KMS-11 (cell line): ENCODE results near the gene ALDH4A1.

Experiments
- H2AFZ ChIP-seq: fragments of 200-600 bp; sonication (generic); 2 replicates; pipeline ENCODE4 v1.6.1; 2016; ENCODE audit warnings: antibody characterized with exemption, mixed run types, low read depth
- H3K27ac ChIP-seq: fragments of 200-600 bp; sonication (generic); 2 replicates; pipeline ENCODE4 v1.6.1; 2016; ENCODE audit warnings: mild to moderate bottlenecking, mixed run types
- H3K27me3 ChIP-seq: fragments of 200-600 bp; sonication (generic); 2 replicates; pipeline ENCODE4 v1.6.1; 2017; ENCODE audit warnings: mild to moderate bottlenecking, low read depth, mixed run types, moderate library complexity; ENCODE audit not compliant: insufficient read depth
- H3K36me3 ChIP-seq: fragments of 200-600 bp; sonication (generic); 2 replicates; pipeline ENCODE4 v1.6.1; 2017; ENCODE audit warnings: mild to moderate bottlenecking, mixed run types; ENCODE audit not compliant: insufficient read depth
- H3K4me1 ChIP-seq: fragments of 200-600 bp; sonication (generic); 2 replicates; pipeline ENCODE4 v1.6.1; 2016; ENCODE audit warnings: mild to moderate bottlenecking, low read depth, mixed run types; ENCODE audit not compliant: poor library complexity, severe bottlenecking
- H3K4me2 ChIP-seq: fragments of 200-600 bp; sonication (generic); 2 replicates; pipeline ENCODE4 v1.7.0; 2016; ENCODE audit warnings: mild to moderate bottlenecking, mixed run types
- H3K4me3 ChIP-seq: fragments of 200-600 bp; sonication (generic); IDR thresholded peaks from 2 replicates; pipeline ENCODE4 v1.6.1; 2017; ENCODE audit warnings: low read depth, low read length, mixed read lengths; ENCODE audit not compliant: insufficient read depth
- H3K79me2 ChIP-seq: fragments of 200-600 bp; sonication (generic); 2 replicates; pipeline ENCODE4 v1.6.1; 2016; ENCODE audit warnings: low read depth, mixed run types; ENCODE audit not compliant: insufficient read depth
- H3K9ac ChIP-seq: fragments of 200-600 bp; sonication (generic); 2 replicates; pipeline ENCODE4 v1.6.1; 2016; ENCODE audit warnings: mild to moderate bottlenecking, mixed run types
- H4K20me1 ChIP-seq: fragments of 200-600 bp; sonication (generic); 2 replicates; pipeline ENCODE4 v1.6.1; 2016; ENCODE audit warnings: mild to moderate bottlenecking, mixed run types; ENCODE audit not compliant: insufficient read depth
- TF ChIP-seq, protein P1 (sequence below): fragments of 200-600 bp; sonication (generic); conservative IDR thresholded peaks from 2 replicates; pipeline ENCODE4 v1.6.1; 2017; ENCODE audit warnings: low read depth, mild to moderate bottlenecking, antibody characterized with exemption, low read length, moderate library complexity, mixed read lengths

The ALDH4A1 gene

DNA sequence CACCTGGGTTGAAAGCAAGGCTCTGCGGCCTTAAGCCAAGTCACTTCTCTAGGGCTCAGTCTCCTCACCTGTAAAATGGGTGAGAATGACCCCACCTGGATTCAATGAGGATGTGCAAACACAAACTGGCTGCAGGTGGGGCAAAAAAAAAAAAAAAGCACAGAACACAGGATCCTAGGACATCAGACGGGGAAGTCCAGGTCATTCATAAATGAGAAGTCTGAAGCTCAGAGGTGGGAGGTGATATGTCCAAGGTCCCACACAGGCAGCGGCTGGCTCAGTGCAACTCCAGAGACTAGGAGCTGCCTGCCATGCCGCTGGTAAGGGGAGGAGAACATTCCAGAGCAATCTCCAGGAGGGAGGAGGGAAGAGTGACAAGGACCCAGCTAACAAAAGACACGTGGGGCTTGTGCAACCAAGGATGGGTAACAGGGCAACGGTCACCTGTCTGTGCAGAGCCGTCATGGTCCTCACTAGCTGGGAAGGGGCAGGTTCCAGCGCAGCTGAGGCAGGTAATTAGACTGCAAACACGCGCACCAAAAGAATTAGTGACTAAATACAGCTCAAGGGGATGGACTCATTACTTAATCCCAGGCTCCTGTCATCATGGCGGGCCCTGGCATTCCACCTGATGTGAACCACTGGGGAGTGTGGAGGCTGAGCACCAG, 34.6 kb upstream of the ALDH4A1 start:
- Histone ChIP-seq H3K9ac (no peak overlapping the region), H3K27me3 (peaks cover 8% of the 10 kb centered on the region; the same call in 1 of the 2 replicates), H3K4me3 (no peak overlapping the region), H2AFZ (no peak overlapping the region), H3K79me2 (no peaks in the 10 kb centered on the region), H3K4me1 (no peaks in the 10 kb centered on the region), H4K20me1 (no peaks in the 10 kb centered on the region), H3K4me2 (no peak overlapping the region), H3K36me3 (no peaks in the 10 kb centered on the region), H3K27ac (no peak overlapping the region)
- TF ChIP-seq, protein P1, sequence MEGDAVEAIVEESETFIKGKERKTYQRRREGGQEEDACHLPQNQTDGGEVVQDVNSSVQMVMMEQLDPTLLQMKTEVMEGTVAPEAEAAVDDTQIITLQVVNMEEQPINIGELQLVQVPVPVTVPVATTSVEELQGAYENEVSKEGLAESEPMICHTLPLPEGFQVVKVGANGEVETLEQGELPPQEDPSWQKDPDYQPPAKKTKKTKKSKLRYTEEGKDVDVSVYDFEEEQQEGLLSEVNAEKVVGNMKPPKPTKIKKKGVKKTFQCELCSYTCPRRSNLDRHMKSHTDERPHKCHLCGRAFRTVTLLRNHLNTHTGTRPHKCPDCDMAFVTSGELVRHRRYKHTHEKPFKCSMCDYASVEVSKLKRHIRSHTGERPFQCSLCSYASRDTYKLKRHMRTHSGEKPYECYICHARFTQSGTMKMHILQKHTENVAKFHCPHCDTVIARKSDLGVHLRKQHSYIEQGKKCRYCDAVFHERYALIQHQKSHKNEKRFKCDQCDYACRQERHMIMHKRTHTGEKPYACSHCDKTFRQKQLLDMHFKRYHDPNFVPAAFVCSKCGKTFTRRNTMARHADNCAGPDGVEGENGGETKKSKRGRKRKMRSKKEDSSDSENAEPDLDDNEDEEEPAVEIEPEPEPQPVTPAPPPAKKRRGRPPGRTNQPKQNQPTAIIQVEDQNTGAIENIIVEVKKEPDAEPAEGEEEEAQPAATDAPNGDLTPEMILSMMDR, result no peak

DNA sequence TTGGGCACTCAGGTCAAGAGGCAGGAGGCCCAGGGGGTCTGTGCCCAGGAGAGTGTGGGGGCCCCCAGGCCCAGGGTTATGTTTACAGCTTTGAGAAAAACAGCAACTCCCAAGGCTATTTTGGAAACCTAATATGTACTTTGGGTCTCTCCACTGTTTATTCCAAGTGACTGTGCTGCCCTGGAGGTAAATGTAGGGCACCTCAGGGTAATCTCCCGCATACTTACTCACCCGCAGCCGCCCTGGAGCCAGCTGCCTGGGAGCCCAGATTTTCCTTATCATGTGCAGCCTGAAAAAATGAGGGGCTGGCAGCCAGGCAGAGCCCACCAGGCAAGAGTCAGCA, 34.1 kb upstream of the ALDH4A1 start:
- TF ChIP-seq, protein P1, result no peak

DNA sequence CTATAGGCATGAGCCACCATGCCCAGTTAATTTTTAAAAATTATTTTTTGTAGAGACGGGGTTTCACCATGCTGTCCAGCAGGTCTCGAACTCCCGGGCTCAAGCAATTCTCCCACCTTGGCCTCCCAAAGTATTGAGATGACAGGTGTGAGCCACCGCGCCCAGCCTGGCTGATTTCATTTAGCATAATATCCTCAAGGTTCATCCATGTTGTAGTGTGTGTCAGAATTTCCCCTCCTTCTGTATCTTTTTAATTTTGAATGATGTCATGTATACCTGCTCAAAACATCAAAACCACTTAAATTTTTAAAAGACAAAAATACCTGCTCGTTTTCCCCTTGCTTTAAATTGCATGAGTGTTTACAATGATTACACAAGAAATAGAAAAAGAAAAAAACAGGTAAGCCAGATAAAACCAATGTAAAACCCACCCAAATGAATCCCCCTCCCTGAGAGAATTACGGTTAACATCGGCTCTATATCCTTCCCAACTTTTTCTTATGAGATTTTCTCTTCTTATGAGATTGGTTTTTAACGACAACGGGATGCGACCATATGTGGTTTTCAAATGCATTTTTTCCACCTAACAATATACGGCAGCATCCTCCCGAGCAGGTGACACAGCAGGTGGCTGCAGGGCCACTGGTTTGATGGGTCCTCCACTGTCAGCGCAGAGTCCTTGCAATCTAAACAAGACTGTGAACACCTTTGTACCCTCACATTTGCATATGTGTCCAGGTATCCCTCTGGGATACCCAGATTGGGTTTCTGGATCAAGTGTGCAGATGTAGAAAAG, 32.0 kb upstream of the ALDH4A1 start:
- no peak overlapping the region for H3K27ac ChIP-seq
- H3K4me2 ChIP-seq, result no peak overlapping the region
- H3K36me3 ChIP-seq, result no peaks in the 10 kb centered on the region
- no peaks in the 10 kb centered on the region for H4K20me1 ChIP-seq
- H3K79me2 ChIP-seq, result no peaks in the 10 kb centered on the region
- H3K9ac ChIP-seq, result no peak overlapping the region
- H3K4me3 ChIP-seq, result no peak overlapping the region
- no peak overlapping the region for H2AFZ ChIP-seq
- TF ChIP-seq, protein P1, result no peak
- H3K27me3 ChIP-seq, result peaks cover 12% of the 10 kb centered on the region; the same call in 1 of the 2 replicates
- H3K4me1 ChIP-seq, result no peaks in the 10 kb centered on the region

More for the DNA sequence above, 34.1 kb upstream of the ALDH4A1 start:
- Histone ChIP-seq H3K9ac (no peak overlapping the region), H3K4me2 (no peak overlapping the region), H3K27me3 (peaks cover 8% of the 10 kb centered on the region; the same call in 1 of the 2 replicates), H3K36me3 (no peaks in the 10 kb centered on the region), H3K79me2 (no peaks in the 10 kb centered on the region), H4K20me1 (no peaks in the 10 kb centered on the region), H3K27ac (no peak overlapping the region), H2AFZ (no peak overlapping the region), H3K4me3 (no peak overlapping the region), H3K4me1 (no peaks in the 10 kb centered on the region)

DNA sequence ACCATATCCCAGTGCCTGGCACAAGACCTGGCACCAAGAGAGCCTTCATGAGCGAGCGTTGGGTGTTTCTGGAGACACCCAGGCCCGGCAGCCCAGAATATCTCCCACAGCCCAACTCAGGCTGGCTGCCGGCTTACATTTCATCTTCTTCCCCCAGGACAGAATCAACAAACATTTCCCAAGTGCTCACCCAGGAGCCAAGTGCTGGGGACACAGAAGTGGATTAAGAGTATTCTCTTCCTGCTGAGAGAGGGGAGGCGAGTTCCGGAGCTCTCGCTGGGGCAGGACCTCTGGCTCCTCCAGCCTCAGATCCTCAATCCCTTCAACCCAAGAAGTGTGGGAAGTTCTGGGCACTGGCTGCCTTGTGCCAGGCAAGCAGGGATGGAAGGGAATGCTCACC, 30.5 kb upstream of the ALDH4A1 start:
- Histone ChIP-seq H3K79me2 (no peaks in the 10 kb centered on the region), H3K27me3 (peaks cover 12% of the 10 kb centered on the region; the same call in 1 of the 2 replicates), H3K4me2 (no peak overlapping the region), H3K9ac (no peak overlapping the region), H3K4me1 (no peaks in the 10 kb centered on the region), H2AFZ (no peak overlapping the region), H3K36me3 (no peaks in the 10 kb centered on the region), H3K4me3 (no peak overlapping the region), H3K27ac (no peak overlapping the region), H4K20me1 (no peaks in the 10 kb centered on the region)
- TF ChIP-seq, protein P1, result no peak
